Head of caudate nucleus (tissue), 42 donors: ENCODE results near the gene ATRAID.
A peak's percentile ranks its signal among the peaks of the same experiment; 100 is the strongest.

ENCODE experiments used
- DNase-seq, 42 donors: peaks; one replicate each; pipeline versions ENCODE4 v3.0.0 to v3.0.0-alpha.2; 2020 to 2021; ENCODE audit warnings: mixed read lengths in 7 of 42
- intact Hi-C: fragments of 100-400 bp; cut with DNase I; formaldehyde crosslinking; loops from one replicate; pipeline ENCODE4 v1.15.0; 2022

The ATRAID gene

DNA sequence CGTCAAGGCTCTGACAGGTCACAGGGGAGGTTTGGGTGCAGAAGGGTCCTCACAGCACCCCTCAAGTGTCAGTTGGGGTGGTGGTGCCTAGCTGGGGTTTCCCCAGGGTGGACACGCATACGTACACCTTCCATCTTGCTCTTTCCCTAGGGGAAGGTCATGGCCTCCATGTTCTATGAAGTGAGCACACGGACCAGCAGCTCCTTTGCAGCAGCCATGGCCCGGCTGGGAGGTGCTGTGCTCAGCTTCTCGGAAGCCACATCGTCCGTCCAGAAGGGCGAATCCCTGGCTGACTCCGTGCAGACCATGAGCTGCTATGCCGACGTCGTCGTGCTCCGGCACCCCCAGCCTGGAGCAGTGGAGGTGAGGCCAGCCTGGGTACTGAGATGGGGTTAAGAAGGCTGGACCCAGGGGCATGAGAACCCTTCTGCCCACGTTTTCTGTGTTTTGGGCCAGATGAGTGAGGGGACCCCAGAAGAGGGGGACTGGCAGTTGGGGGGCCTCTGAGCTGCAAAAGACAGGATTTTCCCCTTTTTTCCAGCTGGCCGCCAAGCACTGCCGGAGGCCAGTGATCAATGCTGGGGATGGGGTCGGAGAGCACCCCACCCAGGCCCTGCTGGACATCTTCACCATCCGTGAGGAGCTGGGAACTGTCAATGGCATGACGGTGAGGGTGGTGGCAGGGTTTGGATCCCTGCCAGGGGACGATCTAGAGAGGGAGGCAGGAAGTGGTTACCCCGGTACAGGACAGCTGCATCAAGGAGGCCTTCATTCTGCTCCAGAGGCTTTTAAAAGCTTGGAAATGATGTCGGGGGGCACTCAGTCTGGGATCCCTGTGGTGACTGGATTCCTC lies 30.1 kb downstream of the ATRAID start:
- intact Hi-C loops = no loop called here
- DNase-seq = no peak

DNA sequence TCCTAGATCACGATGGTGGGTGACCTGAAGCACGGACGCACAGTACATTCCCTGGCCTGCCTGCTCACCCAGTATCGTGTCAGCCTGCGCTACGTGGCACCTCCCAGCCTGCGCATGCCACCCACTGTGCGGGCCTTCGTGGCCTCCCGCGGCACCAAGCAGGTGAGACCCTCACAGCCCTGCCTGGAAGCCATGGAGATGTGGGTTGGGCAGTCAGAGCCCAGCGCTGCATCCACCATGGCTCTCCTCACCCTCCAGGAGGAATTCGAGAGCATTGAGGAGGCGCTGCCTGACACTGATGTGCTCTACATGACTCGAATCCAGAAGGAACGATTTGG lies 30.7 kb downstream of the ATRAID start:
- DNase-seq = no peak
- intact Hi-C loops = no loop called here

DNA sequence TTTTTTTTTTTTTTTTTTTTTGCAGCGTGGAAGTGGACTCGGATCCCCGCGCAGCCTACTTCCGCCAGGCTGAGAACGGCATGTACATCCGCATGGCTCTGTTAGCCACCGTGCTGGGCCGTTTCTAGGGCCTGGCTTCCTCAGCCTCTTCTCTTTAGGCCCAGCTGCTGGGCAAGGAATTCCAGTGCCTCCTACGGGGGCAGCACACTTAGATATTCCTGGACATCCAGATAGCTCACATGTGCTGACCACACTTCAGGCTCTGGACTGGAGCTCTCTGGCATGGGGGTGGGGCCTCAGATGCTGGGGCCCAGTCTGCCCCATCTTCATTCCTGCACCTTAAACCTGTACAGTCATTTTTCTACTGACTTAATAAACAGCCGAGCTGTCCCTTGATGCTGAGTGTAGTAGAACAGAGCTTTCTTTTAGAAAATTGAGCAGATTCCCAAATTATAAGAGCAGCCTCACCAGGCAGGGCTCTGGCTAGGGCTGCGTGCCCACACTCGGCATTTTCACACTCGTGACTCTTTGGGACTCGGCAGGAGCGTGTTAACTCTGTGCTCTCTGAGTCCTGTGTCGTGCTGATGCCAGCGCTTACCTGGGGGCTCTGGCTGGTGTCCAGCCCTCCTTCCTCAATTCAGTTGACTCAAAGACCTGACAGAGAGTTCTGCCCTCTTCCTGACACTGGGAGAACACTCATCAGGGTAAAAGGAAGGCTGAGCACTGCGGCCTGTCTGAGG lies 31.7 kb downstream of the ATRAID start:
- intact Hi-C loops = no loop called here
- DNase-seq = no peak

DNA sequence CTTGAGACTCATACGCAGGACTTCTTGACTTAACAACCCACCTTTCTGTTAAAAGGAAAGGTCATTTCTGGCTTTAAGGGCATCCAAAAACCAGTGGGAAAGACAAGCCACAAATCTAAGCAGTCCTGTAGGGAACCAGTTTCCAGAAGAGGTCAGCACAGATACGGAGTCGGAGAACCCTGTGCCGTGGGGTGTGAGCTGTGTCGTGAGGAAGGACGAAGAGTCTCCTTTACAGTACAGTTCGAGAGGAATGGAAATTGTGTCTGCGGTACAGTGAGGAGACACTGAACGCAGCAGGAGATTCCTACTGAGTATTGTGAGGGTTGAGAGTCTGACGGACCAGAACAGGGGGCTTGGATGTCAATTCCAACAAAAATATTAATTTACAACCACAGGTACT lies 33.3 kb downstream of the ATRAID start:
- no peak for DNase-seq

DNA sequence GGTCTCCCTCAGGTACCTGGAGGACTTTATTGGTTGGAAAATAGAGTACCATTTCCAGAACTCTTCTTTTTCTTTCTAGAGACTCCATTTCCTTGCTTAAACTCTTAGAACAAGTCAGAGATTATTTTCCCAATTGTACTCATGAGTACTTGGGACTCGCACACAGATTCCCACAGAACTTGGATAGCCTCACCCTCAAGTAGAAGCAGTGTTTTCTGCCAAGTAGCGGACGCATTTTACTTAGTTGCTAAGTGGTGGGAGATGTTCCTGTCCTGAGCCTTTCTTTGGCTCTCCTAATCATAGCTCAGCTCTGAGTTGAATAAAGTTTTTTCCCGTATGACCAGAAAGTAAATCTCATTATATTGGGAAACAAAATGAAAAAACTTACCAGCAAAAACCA lies 33.8 kb downstream of the ATRAID start:
- DNase-seq = no peak
- intact Hi-C loops = no loop called here

More for the DNA sequence above, 33.3 kb downstream of the ATRAID start:
- intact Hi-C loops = no loop called here

DNA sequence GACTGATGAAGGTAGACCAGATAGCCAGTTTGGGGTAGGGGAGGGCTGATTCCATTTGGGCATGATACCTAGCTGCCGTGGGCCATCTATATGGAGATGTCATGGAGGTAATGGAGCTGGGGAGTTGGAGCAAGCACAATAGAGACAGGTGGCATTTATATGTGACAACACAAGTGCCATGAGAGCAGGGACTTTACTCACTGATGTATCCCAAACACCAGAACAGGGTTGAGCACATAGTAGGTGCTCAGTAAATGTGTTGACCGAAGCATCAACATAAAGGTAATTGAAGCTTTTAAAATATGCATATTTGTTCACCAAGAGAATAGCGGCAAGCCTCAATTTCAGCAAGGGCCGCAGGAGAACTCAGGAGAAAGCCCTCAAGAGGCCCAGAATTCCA lies 36.1 kb downstream of the ATRAID start:
- no peak for DNase-seq
- intact Hi-C loops = no loop called here

DNA sequence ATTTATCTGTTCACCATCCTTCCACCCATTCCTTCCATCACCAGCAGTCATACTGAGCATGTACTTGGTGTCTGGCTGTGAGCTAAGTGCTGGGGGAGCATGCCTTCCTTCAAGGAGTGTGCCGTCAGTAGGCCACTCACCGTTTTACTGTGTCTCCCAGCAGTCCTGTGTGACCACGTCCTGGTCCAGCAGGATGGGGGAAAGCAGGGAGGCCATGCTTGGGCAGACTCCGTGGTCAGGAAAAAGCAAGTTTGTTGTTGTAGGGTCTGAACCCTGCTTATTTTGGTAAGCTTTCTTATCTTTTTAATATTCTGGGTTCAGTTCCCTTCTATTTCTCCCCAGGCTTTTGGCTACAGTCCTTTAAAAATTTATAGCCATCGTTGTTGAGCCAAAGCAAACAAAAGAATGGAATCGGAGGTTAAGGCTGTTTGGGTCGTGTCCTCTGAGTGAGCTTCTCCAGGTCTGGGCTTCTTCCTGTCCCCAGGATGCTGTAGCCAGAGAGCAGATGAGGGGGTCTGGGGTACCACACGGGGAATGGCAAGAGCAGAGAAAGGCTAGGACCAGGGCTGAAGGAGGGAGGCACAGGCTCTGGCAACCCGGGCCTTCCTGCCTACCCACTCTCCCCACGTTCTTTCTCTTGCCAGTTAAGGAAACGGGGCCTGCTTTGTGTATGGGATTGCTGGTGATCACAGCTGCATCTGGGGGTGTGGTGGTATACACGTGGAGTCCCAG lies 37.5 kb downstream of the ATRAID start:
- DNase-seq = no peak
- intact Hi-C loops = no loop called here

DNA sequence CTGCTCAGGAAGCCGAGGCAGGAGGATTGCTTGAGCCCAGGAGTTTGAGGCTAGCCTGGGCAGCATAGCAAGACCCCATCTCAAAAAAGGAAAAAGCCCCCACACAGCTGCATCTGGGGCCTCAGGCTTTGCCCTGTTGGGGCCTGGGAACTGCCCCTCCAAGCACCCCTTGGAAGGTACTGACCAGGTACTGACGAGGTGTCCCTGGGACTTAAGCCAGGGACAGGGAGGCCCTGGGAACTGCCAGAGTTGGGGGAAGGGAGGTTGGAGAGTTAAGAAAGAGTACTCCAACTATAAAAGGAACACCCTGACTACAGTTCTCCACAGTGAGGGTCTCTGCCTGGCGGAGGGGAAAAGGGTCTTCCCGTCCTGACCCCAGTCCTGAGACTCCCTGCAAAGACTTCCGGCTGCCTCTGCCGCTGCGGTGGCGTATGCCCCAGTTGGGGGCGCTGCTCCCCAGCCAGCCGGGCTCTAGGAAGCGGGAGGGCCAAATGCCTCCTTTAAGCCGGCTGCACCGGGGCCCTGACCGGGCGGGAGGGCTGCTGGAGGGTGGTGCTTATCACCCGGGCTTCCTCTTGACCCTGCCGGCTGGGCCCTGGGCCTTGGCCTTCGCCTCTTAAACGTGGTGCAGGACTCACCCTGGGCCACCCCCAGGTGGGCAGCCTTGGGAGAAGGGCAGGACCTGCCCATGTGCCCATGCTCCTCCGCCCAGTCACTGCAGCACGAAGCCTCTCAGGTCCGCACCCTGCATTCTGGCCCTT lies 38.2 kb downstream of the ATRAID start:
- peak in 34 of 42 donors; percentile 8 to 70 (median 36) for DNase-seq
- intact Hi-C loops = no loop called here

DNA sequence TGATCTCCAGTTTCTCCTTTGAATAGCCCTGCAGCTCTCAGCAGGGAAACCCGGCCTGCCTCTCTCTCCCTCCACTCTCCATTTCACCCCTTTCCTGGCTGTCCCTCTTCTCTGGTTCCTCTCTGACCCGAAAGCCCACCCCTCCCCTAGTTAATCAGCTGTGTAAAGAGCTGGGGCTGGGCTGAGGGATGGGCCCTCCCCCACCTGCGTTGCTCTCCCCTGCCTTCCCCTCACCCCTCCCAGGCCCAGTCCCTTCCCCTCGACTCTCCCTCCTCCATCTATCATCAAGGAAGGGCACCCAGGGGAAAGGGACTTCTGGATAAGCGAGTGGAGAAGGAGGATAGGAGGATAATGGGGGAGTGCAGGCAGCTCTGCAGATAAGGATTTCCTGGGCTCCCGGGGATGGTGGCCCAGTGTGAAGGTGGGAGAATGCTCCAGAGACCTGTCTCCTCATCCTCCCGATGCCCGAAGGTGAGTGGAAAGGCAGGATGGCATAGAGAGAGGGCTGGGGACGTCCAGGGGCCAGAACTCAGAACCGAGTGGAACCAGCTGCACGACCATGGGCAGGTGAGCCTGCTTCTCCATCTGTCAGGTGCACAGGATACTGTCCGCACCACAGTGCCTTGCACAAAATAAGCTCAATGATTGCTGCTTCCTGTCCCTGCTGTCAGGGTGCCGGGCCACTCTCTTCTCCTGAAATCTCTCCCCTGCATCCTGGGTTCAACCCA lies 39.0 kb downstream of the ATRAID start:
- intact Hi-C loops = no loop called here
- no peak for DNase-seq

DNA sequence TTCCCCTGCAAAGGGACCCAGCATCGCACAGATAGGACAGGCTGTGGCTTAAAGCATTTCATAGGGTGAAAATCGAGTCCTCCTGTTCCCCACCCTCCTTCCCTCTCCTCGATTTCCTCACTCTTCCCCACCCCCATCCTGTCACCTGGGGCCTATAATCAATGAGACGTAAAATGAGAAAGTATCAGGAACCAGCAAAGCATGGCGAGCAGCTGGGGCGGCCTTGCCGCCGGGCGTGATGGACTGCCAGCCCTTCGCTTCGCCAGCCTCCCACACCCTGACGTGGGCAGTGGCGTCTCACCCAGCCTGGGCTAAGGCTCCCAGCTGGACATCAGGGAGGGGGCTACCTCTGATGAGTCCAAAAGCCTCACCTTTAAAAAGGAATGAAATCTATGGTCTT lies 39.9 kb downstream of the ATRAID start:
- intact Hi-C loops = no loop called here
- no peak for DNase-seq

DNA sequence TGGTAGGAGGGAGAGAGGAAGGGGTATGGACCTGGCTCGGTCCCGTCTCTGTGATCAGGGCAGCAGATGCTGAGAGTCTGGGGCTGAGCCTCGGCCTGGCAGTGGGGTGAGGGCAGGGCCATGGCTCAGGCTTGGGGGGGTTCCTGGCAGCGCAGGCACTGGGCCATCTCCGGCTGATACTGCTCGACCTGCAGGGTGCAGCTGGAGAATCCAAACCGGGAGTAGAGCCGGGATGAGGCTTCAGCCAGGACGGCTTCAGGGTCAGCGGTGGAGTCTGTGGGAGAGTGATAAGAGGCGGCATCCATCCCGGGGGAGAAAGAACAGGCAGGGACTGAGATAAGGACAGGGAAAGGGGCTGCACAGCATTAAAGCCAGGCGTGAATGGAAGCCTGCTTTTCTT lies 43.3 kb downstream of the ATRAID start:
- intact Hi-C loops = no loop called here
- no peak for DNase-seq

DNA sequence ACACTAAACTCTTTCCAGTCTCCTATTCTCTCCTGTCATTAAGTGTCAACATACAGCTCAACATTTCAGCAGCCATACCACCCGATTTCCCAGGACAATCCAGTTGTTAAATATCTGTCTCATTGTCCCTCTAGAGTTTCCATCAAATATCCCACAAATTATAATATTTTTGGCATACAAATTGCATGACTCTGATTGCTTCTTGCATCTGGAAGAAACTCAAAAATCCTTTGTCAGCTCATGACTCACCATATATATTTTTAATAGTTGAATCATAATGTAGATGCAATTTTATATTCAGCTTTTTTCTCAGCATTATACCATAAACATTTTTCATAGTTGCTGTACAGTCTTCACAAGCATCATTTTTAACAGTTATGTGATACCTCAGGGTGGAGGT lies 43.8 kb downstream of the ATRAID start:
- DNase-seq = no peak
- intact Hi-C loops = no loop called here

DNA sequence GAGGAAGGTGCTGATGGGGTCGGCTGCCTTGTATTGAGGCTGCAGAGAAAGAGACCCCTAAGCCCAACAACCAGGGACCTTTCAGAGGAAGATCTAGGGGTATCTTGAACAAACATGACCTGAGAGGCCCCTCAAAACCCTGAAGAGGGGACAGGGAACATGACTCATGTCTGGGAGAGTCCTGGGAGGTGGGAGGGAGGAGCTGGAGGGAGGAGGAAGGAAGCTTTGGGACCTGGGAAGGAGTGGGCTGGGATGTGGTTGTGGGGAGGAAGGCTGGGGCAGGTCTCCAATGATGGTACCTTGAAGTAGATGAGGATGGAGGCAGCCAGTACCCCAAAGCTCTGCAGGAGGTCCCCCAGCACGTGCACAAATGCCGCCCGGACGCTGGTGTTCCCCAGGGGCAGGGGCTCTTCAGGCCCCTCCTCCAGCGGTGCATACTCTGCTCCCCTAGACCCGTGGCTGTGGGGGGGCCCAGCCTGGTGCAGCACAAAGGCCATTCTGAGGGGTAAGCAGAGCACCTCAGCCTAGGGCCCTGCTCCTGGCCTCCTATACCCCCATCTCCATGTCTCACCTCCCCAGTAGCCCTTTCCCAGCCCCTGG lies 45.1 kb downstream of the ATRAID start:
- DNase-seq = no peak
- intact Hi-C loops = no loop called here

DNA sequence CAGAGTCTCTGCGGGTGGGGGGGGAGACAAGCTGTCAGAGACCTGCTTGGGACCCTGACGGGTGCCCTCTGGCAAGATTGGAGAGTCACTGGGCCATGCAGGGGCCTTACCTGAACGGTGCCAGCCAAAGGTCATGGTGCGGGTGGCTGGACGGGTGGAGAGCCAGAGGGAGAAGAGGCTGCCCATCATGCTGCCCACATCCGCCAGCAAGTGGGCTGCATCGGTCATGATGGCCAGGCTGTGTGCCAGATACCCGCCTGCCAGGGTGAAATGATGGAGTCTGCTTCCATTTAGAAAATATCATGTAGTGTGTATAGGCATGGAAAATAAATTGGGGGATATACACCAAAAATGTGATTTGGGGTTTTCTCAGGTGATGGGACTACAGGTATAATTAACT lies 46.2 kb downstream of the ATRAID start:
- intact Hi-C loops = no loop called here
- DNase-seq = no peak

DNA sequence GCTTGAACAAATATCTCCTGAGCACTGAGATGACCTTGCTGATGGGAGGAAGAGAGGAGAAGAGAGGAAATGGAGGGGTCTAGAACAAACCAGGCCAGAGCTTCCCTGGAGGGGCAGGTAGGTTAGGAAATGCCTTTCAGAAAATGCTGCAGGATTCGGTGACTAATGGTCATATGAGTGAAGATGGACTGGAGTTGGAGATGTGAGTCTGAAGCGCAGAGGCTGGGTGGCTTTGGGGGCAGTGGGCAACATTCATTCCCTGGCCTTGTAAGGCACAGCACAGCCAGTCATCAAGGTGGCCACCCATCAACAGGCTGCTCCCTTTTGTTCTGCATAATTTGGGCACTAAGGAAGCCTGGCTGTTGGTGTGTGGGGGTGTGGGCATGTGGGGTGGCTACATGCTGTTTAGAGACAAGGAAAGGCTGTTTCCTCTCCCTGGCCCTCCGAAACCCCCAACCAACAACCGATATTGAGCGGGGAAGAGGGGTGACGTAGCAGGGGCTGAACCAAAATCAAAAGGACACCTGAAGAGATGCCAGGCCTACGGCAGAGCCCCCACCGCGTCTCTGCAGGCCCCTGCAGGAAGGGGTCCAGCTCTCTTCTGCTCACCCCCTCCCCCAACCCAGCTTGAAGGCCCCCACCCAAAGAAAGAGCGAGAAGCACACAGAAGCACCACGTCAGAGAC lies 49.5 kb downstream of the ATRAID start:
- intact Hi-C loops = no loop called here
- DNase-seq = no peak

DNA sequence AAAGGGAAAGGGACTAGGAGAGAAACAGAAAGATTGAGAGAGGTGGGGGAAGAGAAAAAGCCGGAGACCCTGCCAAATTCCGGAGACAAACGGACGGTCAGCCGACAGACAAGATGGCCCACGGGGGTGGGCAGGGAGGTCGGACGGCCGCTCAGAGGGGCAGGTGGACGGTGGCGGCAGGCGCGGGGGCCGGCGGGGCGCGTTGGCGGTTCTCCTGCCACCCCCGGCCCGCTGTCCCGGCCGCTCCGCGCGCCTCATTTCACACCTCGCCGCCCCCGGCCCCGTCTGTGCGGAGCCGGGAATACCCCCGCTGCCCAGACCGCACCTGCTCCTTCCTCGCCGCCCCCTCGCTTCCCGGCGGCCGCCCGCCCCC lies 50.1 kb downstream of the ATRAID start:
- intact Hi-C loops = no loop called here
- no peak for DNase-seq

DNA sequence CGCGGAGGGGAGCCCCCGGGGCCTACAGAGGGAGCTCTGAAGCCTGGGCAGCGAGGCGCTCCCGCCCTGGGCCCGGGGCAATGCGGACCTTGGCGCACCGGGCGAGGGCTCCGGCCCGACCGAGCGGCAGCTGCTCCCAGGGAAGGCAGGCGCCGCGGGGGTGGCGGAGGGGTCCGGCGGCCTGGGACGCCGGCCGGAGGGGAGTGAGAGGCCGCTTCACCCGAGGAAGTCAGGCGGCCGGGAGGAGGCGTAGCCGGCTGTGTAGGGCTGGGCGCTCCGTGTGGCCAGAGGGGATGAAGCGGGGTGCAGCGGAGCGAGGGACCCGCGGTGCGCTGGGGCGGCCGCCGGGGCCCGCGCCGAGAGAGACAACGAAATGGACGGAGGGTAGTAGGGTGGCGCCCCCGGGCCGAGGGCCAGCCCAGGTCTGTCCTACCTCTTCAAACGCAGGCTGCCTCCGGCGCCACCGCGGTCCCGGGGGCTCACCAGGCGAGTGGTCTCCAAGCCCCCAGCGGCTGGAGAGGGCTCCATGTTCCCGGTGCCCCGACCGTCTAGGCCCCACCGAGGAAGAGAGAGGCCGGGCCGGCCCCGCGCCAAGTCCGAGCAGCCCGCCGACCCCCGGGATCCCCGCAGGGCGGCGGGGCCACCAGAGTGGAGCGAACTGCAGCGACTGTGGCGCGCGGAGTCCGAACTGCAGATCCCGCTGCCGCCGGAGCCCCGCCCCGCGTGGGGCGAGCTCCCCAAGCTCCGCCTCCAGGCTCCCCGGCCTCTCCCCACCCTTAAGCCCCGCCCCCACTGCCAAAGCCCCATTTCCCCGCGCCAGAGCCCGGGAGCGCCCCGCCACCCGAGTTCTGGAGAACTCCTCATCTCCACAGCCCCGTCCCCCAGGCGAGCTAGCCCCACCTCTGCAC lies 50.8 kb downstream of the ATRAID start, which contains the start of gene SLC30A3:
Gene SLC30A3, minus strand, starts transcription at position 669 of the 908 bp plus-strand sequence. Its CDS starts 141 bp downstream, at position 528.
- intact Hi-C loops = no loop called here
- DNase-seq = peak in 35 of 42 donors; percentile 14 to 65 (median 39)
